Stimulated activated naive B cell treated with anti-CD40 and anti-IgM and Interleukin-4, amounts not matched to agents 10 μg/mL and 1 μg/mL and 100 μg/mL, for 72 hours (primary cell): Measurements from ENCODE around the gene CNBP.
"Not testable (repeated sequence)": the region's sequence is repeated elsewhere in the genome, so short reads cannot be mapped to it uniquely, and the experiment has no call there.

Experiments
- ATAC-seq, 2 donors: fragments of 150-1000 bp; cut with Tn5 transposase; replicated peaks; 2 replicates each; pipeline ENCODE4 v1.10.0; 2021; ENCODE audit warnings: moderate library complexity in 1 of 2
- DNase-seq: peaks from one replicate; pipeline ENCODE4 v3.0.0; 2021
- H3K27ac Mint-ChIP-seq: one replicate; pipeline ENCODE4 v1.8.0; 2022; ENCODE audit warnings: mild to moderate bottlenecking, mixed read lengths
- H3K27me3 Mint-ChIP-seq, 2 donors: one replicate each; pipeline ENCODE4 v1.8.0; 2022; ENCODE audit warnings: mixed read lengths in 2 of 2
- H3K36me3 Mint-ChIP-seq, 2 donors: one replicate each; pipeline ENCODE4 v1.8.0; 2022; ENCODE audit warnings: mixed read lengths in 2 of 2, mild to moderate bottlenecking in 1 of 2
- H3K4me1 Mint-ChIP-seq, 2 donors: one replicate each; pipeline ENCODE4 v1.8.0; 2022; ENCODE audit warnings: mixed read lengths in 2 of 2, mild to moderate bottlenecking in 1 of 2
- H3K4me3 Mint-ChIP-seq, 2 donors: one replicate each; pipeline ENCODE4 v1.8.0; 2022; ENCODE audit warnings: mild to moderate bottlenecking in 2 of 2, mixed read lengths in 2 of 2, moderate library complexity in 1 of 2
- H3K9me3 Mint-ChIP-seq, 2 donors: one replicate each; pipeline ENCODE4 v1.8.0; 2022; ENCODE audit warnings: mixed read lengths in 2 of 2, mild to moderate bottlenecking in 1 of 2

CNBP gene

DNA sequence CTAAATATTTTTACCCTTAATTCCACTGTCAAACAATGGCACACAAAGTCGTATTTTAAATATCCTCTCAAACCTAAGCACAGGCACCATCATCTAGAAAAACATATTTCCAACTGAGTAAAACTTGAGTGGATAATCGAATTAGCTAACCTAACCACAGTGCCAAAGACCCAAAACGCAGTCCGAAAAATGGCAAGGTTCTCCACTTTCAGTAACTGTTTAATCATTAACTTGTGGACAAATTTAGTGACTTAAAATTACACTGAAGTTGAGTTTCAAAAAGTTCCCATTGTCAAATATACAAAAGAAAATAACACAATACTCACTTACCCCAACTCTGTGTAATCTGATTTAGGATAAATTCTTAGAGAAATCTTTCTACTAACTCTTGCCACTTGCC, 10.0 kb downstream of the CNBP start:
- no peak for DNase-seq

DNA sequence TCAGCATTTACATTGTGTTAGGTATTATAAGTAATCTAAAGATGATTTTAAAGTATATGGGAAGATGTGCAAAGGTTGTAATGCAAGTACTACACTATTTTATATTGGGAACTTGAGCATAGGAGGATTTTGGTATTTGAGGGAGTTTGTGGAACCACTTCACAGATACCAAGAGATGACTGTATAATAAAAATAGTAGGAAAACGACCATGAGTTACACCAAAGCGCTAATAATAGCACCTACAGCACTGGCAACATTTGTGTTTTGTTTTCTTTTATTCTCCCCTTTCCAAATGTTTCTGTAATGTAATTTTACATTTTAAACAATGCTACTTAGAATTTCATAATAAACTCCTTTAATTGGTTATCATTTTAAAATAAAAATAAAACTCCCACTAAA, 10.5 kb downstream of the CNBP start:
- no peak overlapping the region for H3K4me3 Mint-ChIP-seq
- no peak for DNase-seq
- H3K9me3 Mint-ChIP-seq = no peaks in the 10 kb centered on the region
- H3K27me3 Mint-ChIP-seq = no peaks in the 10 kb centered on the region
- H3K4me1 Mint-ChIP-seq = peaks cover 12 to 31% of the 10 kb centered on the region in 2 donors
- H3K36me3 Mint-ChIP-seq = peaks cover 19 to 35% of the 10 kb centered on the region in 2 donors
- no peak overlapping the region for H3K27ac Mint-ChIP-seq
- ATAC-seq = no peak

More for the DNA sequence above, 10.0 kb downstream of the CNBP start:
- Mint-ChIP-seq H3K27me3 (no peaks in the 10 kb centered on the region), H3K4me1 (peaks cover 12 to 36% of the 10 kb centered on the region in 2 donors), H3K9me3 (no peaks in the 10 kb centered on the region), H3K27ac (no peak overlapping the region), H3K36me3 (peaks cover 19 to 35% of the 10 kb centered on the region in 2 donors), H3K4me3 (no peak overlapping the region)
- ATAC-seq = no peak

DNA sequence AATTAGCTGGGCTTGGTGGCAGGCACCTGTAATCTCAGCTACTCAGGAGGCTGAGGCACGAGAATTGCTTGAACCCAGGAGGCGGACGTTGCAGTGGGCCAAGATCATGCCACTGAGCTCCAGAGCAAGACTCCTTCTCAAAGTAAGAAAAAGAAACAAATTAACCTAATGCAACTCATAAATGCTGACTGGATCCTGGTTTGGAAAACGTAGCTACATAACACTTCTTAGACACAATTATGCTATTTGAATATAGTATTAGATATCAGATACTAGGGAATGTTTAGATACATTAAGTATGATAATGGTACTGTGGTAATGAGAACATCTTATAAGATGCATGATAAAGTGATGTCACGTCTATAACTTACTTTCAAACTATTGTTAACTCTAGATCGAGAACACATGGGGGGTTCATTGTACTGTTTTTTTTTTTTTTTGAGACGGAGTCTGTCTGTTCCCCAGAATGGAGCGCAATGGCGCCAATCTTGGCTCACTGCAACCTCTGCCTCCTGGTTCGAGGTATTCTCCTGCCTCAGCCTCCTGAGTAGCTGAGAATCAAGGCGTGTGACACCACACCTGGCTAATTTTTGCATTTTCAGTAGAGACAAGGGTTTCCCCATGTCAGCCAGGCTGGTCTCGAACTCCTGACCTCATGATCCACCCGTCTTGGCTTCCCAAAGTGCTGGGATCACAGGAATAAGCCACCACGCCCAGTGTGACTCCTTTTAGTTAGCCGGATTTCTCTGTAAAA, 16.9 kb downstream of the CNBP start:
- no peaks in the 10 kb centered on the region for H3K27me3 Mint-ChIP-seq
- H3K36me3 Mint-ChIP-seq = peaks cover 29 to 54% of the 10 kb centered on the region in 2 donors
- peaks cover 12 to 24% of the 10 kb centered on the region in 2 donors for H3K4me1 Mint-ChIP-seq
- H3K9me3 Mint-ChIP-seq = no peaks in the 10 kb centered on the region
- no peak for DNase-seq
- H3K4me3 Mint-ChIP-seq = no peak overlapping the region
- no peak for ATAC-seq
- H3K27ac Mint-ChIP-seq = no peak overlapping the region

DNA sequence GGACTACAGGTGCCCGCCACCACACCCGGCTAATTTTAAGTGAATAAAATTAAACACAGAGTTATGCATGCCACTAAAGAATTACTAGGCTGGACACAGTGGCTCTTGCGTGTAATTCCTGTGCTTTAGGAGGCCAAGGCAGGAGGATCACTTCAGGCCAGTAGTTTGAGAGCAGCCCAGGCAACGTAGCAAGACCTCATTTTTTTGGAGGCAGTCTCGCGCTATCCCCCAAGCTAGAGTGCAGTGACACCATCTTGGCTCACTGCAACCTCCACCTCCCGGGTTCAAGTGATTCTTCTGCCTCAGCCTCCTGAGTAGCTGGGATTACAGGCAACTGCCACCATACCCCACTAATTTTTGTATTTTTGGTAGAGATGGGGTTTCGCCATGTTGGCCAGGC, 18.1 kb downstream of the CNBP start:
- H3K27ac Mint-ChIP-seq, DNase-seq, H3K27me3 Mint-ChIP-seq, H3K9me3 Mint-ChIP-seq, H3K4me3 Mint-ChIP-seq, ATAC-seq: not testable (repeated sequence)
- peaks cover 12 to 18% of the 10 kb centered on the region in 2 donors for H3K4me1 Mint-ChIP-seq
- H3K36me3 Mint-ChIP-seq = peaks cover 23 to 47% of the 10 kb centered on the region in 2 donors

DNA sequence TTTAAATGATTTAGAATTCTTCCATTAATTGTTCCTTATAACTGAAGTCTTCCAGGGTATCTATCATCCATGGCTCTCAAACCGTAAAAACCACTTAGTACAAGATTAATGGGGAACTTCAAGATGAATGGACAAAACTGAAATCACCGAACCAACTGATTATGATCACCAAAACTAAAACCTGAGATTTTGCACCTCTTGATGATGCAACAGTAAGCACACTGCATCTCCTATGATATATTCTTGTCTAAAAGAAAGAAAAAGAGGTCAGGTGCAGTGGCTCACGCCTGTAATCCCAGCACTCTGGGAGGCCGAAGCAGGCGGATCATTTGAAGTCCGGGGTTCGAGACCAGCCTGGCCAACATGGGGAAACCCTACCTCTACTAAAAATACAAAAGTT, 19.2 kb downstream of the CNBP start:
- Mint-ChIP-seq H3K27me3 (no peaks in the 10 kb centered on the region), H3K9me3 (no peaks in the 10 kb centered on the region), H3K4me3 (no peak overlapping the region), H3K4me1 (peaks cover 17 to 25% of the 10 kb centered on the region in 2 donors), H3K36me3 (peaks cover 21 to 37% of the 10 kb centered on the region in 2 donors), H3K27ac (peak overlapping the region; percentile 5)
- no peak for DNase-seq
- ATAC-seq = no peak

DNA sequence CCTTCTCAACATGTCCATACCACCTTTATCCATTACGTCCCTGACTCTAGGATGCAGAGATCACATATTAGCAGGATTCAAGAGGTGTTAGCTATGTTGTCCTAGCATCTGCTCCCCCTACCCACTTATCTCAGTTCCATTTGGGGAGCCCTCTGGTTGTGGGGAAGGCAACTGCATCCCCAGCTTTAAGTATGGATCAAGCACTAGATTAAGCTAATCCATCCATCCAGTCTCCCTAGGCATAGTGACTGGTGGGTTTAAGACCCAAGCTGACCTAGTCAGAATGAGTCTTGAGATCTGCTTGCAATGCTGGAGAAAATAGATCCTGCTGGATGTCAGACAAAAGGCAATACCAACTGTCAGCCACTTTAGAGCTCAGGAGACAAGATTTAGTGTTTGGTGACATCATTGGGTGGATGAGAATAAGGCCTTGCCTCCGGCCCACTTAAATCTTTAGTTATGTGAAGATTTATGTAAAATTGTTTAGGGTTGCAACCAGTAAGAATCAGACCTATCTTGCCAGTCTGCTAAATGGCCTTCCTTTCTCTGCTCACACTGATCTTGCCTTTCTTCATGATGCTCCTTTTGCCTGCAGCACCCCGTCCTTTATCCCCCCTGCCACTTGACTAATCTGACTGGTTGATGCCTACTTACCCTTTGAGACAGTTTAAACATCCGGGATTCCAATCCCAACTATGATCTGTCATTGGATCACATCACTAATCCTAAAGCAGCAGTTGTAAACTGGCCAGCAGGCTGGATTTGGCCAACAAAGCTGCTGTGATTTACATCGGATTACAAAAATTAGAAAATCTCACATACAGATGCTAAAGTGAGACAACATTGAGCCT, 20.7 kb downstream of the CNBP start:
- H3K9me3 Mint-ChIP-seq = no peaks in the 10 kb centered on the region
- H3K4me3 Mint-ChIP-seq = peak overlapping the region; percentile 90 to 96
- no peaks in the 10 kb centered on the region for H3K27me3 Mint-ChIP-seq
- no peak for ATAC-seq
- H3K36me3 Mint-ChIP-seq = peaks cover 18 to 35% of the 10 kb centered on the region in 2 donors
- peak overlapping the region; percentile 99 for H3K27ac Mint-ChIP-seq
- DNase-seq = no peak
- H3K4me1 Mint-ChIP-seq = peaks cover 20 to 32% of the 10 kb centered on the region in 2 donors

DNA sequence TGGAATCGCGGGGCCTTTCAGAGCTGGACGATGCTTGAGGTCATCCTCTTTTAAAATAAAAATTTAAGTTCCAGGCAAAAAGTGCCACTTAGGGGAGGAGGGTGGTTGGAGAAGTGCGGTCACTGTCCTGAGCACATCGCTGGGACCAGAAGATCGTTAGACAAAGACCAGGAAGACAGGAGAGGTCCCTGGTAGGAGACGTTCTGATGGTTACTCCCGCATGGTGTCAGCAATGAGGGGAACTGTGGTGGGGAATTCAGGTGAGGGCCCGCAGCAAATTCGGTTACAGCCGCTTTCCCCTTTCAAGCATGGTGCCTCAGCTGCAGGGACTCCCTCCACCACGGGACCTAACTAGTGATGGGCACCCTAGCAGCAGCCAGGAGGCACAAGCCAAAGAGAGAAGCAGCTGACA, 21.8 kb downstream of the CNBP start:
- Mint-ChIP-seq H3K4me1 (peaks cover 20 to 32% of the 10 kb centered on the region in 2 donors), H3K4me3 (peak overlapping the region; percentile 90 to 96), H3K27ac (peak overlapping the region; percentile 99), H3K27me3 (no peaks in the 10 kb centered on the region), H3K9me3 (no peaks in the 10 kb centered on the region), H3K36me3 (peaks cover 18 to 25% of the 10 kb centered on the region in 2 donors)
- DNase-seq (no peak), ATAC-seq (peak; percentile 17 to 24)

DNA sequence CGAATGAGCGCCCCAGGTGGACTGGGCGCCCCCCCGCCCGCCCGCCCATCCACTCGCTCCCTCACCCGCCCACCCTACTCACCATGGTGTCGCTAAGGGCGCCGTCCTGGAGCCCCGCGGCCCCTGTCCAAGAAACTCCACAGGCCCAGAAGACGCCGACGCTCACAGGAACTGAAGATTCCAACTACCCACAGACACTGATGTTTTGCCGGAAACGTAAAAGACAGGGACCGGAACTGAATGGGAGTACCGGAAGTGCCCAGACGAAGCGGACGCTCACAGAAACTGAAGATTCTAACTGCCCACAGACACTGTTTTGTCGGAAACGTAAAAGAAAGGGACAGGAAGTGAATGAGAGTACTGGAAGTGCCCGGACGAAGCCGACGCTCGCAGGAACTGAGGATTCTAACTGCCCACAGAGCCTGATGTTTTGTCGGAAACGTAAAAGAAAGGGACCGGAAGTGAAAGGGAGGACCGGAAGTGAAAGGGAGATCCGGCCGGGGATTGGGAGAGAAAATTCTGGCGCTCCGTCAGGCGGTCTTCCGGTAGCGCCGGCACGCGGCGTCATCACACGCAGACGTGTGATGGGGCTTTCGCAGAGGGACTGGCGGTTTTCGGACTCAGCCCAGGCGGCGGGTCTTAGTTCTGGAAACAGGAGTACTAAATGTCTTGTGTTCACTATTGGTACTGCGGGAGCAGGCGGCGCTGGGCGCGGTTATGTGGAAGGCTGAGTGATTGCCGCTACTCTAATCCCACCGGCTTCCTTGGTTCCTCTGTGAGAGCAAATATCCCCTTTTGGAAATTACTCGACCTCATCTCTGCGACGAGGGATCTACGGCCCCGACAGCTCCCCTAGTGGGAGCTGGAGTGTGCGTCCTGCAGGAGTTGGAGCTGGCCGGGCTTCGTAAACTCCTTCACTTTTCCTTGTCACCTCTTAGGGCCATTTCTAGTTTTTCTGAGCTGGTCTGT, 22.5 kb downstream of the CNBP start, which contains the start of gene ISY1:
Gene ISY1 (minus strand): TSS at position 173 of the 969 bp plus-strand sequence. CDS start 88 bp downstream, at position 85.
- peak; percentile 83 to 89 for ATAC-seq
- peak within 1 kb of the TSS; percentile 90 to 96 for H3K4me3 Mint-ChIP-seq
- H3K27me3 Mint-ChIP-seq = no peaks in the 10 kb centered on the region
- H3K9me3 Mint-ChIP-seq = no peaks in the 10 kb centered on the region
- peak; percentile 91 for DNase-seq
- peaks cover 18 to 22% of the 10 kb centered on the region in 2 donors for H3K36me3 Mint-ChIP-seq
- peaks cover 20 to 32% of the 10 kb centered on the region in 2 donors for H3K4me1 Mint-ChIP-seq
- peak within 1 kb of the TSS; percentile 99 for H3K27ac Mint-ChIP-seq

DNA sequence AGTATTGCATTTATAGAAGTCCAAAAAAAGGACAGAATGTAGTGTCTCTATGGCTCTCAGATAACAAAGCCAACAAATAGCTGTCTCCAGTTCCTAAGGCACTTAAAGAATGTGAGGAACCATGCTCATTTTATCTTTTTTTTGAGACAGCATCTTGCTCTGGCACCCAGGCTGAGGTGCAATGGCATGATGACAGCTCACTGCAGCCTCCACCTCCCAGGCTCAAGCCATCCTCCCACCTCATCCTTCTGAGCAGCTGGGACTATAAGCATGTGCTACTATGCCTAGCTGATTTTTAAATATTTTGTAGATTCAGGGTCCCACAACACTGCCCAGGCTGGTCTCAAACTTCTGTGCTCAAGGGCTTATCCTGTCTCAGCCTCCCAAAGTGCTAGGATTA, 38.9 kb downstream of the CNBP start:
- Mint-ChIP-seq H3K9me3 (no peaks in the 10 kb centered on the region), H3K27me3 (no peaks in the 10 kb centered on the region), H3K36me3 (peaks cover 10 to 32% of the 10 kb centered on the region in 2 donors), H3K27ac (no peak overlapping the region), H3K4me3 (no peak overlapping the region), H3K4me1 (no peaks in the 10 kb centered on the region)
- DNase-seq (no peak), ATAC-seq (no peak)

DNA sequence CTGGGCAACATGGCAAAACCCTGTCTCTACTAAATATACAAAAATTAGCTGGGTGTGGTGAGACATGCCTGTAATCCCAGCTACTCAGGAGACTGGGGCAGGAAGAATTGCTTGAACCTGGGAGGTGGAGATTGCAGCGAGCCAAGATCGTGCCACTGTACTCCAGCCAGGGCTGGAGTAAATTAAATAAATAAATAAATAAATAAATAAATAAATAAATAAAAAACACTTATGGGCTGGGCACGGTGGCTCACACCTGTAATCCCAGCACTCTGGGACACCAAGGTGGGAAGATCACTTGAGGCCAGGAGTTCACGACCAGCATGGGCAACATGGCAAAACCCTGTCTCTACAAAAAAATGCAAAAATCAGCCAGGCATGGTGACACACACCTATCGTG, 42.7 kb downstream of the CNBP start:
- H3K9me3 Mint-ChIP-seq, H3K27ac Mint-ChIP-seq, H3K4me1 Mint-ChIP-seq, DNase-seq, ATAC-seq, H3K27me3 Mint-ChIP-seq, H3K4me3 Mint-ChIP-seq: not testable (repeated sequence)
- H3K36me3 Mint-ChIP-seq = peaks cover 17 to 33% of the 10 kb centered on the region in 2 donors

DNA sequence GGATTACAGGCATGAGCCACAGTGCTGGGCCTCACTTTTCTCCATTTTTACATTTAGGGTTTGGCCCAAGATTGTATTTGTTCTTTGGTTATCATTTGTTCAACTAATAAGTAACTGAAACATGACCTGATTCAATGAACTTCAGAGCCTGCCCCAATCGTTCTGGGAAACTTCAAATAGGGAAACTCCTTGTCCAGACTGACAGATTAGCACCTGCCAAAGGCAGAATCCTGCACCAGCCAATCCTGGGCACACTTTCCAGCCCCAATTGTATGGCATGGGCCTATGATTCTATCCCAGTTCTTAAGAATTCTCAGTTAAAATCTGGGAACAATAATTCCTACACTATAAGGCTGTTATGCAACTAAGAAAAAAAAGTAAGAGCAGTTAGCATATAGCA, 43.8 kb downstream of the CNBP start:
- no peak for DNase-seq
- Mint-ChIP-seq H3K27me3 (no peaks in the 10 kb centered on the region), H3K9me3 (no peaks in the 10 kb centered on the region), H3K4me3 (no peak overlapping the region), H3K27ac (no peak overlapping the region), H3K36me3 (peaks cover 13 to 26% of the 10 kb centered on the region in 2 donors), H3K4me1 (no peaks in the 10 kb centered on the region)
- ATAC-seq = no peak

DNA sequence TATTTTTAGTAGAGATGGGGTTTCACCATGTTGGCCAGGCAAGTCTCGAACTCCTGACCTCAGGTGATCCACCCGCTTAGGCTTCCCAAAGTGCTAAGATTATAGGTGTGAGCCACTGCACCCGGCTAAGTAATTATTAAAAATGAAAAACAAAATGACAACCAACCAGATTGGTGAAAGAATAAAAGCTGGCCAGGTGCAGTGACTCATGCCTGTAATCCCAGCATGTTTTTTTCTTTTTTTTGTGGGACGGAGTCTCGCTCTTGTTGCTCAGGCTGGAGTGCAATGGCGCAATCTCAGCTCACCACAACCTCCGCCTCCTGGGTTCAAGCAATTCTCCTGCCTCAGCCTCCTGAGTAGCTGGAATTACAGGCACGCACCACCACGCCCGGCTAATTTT, 47.4 kb downstream of the CNBP start:
- peaks cover 43 to 47% of the 10 kb centered on the region in 2 donors for H3K36me3 Mint-ChIP-seq
- ATAC-seq, H3K4me1 Mint-ChIP-seq, H3K4me3 Mint-ChIP-seq, H3K9me3 Mint-ChIP-seq, H3K27me3 Mint-ChIP-seq, H3K27ac Mint-ChIP-seq, DNase-seq: not testable (repeated sequence)

DNA sequence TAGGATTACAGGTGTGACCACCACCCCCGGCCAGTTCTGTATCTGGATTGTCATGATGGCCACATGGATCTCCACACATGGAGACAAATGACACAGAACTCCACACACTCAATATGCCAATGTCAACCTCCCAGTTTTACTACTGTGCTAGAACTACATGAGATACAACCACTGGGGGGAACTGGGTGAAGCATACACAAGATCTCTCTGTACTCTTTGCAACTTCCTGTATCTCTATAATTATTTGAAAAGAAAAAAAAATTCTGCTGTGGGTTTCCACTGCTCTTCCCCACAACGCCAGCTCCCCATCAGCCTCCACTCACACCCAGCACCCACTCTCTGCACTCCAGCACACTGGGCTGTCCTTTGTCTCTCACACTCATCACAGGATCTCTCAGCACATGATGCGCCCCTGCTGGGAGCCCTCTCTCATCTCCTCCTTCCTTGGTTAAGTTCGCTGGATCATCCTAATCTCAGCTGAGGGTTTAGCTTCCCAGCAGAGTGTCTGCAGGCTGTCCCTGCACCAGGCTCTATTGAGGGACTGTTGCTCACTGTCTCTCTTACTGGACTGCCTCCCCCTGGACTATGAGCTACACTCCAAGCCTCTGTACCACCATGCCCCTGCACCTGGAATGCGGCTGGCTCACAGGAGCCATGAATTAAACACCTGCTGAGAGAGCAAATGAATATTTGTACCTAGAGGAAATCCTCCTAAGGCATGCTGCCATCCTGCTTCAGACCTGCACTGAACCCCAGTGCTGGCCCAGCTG, 51.4 kb downstream of the CNBP start:
- Mint-ChIP-seq H3K36me3 (peaks cover 60 to 64% of the 10 kb centered on the region in 2 donors), H3K27ac (no peak overlapping the region), H3K9me3 (no peaks in the 10 kb centered on the region), H3K4me3 (no peak overlapping the region), H3K27me3 (no peaks in the 10 kb centered on the region), H3K4me1 (peaks cover 0 to 17% of the 10 kb centered on the region in 2 donors)
- ATAC-seq (no peak), DNase-seq (no peak)
